ENCODE measurements around the gene RGS11.

The RGS11 gene

DNA sequence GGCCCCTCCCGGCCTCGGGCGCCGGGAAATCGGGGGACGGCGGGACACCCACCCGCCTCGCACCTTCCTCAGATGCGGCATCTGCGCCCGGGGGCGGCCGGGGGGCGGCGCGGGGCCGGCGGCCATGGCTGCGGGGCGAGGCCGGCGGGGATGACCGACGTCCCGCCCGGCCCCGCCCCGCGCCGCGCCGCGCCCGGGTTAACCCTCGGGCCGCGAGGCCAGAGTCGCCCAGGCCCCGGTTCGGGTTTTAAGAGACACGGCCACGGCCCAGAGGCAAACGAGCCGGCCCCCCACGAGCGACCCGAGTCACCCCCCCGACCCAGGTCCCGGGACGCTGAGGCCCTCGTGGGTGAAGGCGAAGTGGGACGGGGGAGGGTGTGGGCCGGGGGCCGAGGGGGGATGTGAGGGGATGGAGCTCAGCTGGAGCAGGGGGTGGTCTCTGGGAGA is at the start of gene RGS11:
Gene RGS11, minus strand, starts transcription at position 159 of the 447 bp plus-strand sequence. Its CDS starts 33 bp downstream, at position 126.
- no peak for FAIRE-seq

DNA sequence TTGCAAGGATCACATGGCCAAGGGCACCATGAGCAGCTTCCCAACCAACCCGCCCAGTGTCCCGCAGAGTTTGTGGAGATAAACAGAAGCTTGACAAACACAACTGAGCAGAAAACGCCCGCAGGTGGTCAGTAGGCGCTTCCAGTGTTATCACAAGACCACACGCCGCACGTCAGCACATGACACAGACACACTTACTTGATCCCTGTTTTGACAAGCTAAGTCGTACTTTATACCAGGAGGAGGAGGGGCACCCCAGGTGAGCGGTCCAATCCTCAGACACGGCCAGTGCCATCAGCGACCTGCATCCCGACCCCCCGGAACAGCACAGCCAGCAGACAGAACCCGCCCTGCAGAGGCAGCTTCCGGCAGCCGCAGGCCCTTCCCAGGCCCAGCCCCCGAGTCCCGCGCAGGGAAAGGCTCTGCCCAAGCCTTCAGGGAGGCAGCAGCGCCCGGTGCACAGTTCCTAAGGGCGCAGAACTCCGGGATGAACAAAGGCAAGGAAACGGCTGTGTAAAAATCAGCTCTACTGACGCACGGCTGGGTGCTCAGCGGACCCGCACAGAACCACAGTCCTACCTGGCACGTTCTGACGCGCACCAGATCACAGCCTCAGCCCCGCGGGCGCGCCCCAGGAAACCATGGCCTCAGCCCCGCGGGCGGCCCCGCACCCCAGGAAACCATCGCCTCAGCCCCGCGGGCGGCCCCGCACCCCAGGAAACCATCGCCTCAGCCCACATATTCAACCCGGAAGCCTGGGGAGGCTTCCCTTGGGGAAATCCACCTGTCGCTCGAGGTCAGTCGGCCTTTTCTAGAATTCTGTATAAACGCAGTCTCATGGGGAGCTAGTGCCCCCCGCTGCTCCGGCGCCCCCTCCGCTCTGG is 48.9 kb upstream of the RGS11 start:
- FAIRE-seq = no peak

DNA sequence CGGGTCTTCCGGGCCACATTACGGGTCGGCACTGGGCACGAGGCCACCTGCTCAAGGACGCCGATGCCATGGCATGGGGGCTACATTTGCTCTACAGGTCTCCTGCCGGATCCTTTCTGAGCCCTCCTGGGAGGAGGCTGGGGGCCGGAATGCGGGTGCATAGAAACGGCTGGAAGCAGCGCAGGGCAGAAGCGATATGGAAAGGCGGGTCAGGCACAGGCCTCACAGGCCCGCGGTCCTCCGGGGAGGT is 48.4 kb upstream of the RGS11 start:
- FAIRE-seq = no peak

DNA sequence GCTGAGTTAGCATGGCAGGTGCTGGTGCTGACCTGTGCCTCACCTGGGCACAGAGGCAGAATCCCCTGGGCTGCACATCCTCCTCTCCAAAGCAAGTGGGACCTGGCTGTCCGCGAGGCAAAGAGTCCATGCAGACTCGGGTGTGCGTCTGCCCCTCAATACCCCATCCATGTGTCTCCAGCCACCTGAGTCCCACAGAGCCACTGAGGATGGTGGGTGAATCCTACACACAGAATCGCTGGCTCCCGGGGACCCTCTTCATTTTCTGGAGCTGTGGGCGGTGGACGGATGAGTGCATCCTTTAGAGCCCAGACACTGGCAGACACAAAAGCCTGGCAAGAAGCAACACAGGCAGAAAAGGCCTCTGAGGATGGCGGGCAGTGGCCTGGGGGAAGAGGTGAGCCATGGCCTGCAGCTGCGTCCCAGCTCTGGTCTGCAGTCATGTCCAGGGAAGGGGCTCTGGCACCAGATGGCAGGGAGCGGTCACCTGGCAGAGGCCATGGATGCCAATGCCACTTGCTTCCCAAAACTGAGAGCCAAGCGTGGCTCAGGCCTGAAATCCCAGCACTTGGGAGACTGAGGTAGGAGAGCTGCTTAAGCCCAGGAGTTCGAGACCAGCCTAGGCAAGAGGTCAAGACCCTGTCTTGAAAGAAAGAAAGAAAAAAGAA is 46.9 kb upstream of the RGS11 start:
- no peak for FAIRE-seq

DNA sequence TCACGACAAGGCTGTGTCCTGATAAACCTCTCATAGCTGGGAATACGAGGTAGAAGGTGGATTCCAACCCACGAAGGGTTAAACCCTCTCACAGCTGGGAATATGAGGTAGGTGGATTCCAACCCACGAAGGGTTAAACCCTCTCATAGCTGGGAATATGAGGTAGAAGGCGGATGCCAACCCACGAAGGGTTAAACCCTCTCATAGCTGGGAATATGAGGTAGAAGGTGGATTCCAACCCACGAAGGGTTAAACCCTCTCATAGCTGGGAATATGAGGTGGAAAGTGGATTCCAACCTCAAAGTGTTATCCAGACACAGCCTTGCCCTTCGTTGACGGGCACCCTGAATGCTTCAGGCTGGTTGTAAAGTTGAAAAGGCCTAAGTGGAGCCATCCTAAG is 45.8 kb upstream of the RGS11 start:
- FAIRE-seq = no peak

DNA sequence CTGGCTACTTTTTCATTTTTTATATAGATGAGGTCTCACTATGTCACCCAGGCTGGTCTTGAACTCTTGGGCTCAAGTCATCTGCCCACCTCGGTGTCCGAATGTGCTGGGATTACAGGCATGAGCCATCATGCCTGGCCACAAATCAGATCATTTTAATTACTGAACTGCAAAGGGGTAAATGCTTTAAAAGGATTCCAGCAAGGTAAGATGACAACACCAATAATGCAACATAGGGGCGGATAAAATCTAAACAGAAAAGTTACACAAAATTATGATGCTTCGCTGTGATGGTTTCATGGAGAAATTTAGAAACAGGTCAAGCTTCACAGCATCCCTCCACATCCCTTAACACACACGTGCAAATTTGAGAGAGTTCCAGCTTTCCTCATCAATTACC is 44.5 kb upstream of the RGS11 start:
- no peak for FAIRE-seq

DNA sequence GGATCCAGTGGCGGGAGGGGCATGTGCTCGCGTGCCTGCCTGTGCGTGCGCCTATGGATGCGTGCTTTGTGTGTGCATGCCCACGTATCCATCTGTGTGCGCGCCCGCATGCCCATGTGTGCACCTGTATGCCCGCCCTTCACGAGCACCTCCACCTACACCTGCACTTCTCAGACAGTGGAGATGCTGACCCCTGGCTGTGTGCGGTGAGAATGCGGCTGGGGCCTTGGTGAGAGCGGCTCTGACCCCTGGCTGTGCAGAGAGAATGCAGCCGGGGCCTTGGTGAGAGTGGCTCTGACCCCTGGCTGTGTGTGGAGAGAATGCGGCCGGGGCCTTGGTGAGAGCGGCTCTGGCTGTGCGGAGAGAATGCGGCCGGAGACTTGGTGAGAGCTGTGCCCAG is 42.9 kb upstream of the RGS11 start:
- no peak for FAIRE-seq

DNA sequence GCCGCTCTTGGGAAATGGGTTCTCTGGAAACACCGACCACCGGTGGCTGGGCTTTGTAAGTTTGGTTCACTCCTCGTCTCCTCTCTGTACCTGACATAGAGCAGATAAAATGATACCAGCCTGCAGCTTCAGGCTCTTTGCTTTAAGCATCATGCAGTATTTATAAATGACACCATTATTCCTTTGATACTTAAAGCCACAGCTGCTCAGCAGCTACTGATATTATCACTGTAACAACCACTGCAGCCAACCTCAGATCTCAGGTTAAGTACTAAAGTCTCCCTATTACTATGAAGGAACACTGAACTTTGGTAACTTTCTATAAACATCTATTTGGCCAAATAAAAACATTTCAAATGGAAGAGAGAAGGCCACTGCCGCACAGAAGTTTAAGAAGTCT is 41.8 kb upstream of the RGS11 start:
- FAIRE-seq = no peak

GRCh38 chr16:316741-317464 is 41.2 kb upstream of the RGS11 start:
- no peak for FAIRE-seq

- no peak for FAIRE-seq
These were observed 39.1 kb upstream of the RGS11 start for GRCh38 chr16:314795-315299.

GRCh38 chr16:314351-314750 is 38.6 kb upstream of the RGS11 start:
- FAIRE-seq = no peak

DNA sequence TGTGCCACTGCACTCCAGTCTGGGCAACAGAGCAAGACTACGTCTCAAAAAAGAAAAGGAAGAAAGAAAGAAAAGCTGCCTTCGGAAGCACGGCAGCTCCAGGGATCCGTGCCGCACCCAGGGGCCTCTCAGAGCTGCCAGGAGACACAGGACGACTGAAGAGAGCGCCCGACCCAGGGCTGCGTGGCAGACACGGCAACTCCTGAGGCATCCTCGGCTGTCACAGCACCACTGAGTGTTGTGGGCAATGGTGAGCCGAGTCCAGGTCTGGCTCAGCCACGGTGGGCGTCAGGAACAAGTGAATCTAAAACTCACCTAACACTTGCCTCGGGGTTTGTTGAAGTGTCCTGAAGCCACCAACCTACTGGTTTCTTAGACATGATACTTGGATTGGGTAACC is 36.0 kb upstream of the RGS11 start:
- no peak for FAIRE-seq

DNA sequence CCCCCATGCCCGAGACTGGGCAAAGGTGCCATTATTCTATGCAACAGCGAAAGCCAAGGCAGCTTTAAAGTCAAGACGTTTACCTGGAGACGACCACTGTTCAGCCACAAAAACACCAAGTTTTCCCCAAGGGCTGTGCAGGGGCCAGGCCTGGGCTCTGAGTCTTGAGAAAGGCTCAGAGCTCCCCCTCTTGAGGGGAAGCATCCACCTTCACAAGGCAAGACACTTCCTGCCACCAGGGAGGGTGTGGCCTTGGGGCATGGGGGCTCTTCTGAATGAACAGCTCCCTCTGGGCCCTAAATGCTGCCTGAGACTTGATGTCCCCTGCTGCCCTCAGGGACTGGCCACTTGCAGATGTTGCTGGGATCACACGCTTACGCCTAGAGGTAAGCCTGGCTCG is 33.7 kb upstream of the RGS11 start:
- no peak for FAIRE-seq

DNA sequence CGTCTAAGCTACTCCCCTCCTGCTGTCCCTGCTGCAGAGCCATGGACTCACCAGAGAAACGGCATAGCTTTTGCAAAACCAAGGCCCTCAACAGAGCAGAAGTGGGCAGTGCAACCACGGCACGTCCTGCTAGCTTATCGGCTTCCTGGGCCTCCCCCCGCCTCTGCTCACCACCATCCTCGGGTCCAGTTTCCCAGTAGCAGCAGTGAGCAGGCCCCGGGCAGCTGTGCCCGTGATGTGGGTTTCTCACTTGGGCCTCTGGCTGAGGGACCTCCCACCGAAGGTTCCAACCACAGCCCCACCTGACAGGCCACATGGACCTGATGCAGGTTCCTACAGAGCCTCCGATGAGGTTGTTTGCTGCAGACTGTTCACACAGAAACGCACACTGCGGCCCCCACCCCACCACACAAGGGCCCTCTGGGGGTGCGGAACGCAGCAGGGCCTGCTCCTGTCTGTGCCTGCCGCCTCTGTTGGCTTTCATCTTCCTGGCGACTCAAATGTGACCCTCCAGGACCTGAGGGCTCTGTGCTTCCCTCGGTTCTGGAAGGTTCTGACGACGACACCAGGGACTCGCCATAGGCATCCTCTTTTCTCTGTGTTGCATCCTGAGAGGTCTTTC is 32.1 kb upstream of the RGS11 start:
- FAIRE-seq = no peak

- FAIRE-seq = no peak
These were observed 31.2 kb upstream of the RGS11 start for GRCh38 chr16:306911-307370.

- FAIRE-seq = no peak
These were observed 30.3 kb upstream of the RGS11 start for GRCh38 chr16:305916-306626.

- no peak for FAIRE-seq
These were observed 28.2 kb upstream of the RGS11 start for GRCh38 chr16:303760-304505.

DNA sequence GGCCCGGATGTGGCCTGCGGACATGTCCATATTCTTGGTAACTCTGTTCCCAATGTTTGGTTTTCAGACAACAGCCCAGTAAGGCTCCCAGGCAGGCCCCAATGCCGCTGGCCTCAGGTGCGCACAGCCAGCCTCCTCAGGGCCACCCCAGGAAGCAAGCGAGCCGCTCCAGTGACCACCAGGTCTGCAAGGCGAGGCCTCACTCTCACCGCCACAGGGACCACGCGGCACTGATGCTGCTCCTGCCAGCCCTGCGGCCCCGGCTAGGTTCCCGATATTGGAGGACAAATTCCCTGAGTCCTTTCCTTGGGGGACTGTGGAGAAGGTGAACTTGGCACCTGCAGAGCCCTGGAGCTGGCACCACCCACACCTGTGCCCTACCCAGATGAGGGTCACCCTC is 26.2 kb upstream of the RGS11 start:
- FAIRE-seq = no peak

DNA sequence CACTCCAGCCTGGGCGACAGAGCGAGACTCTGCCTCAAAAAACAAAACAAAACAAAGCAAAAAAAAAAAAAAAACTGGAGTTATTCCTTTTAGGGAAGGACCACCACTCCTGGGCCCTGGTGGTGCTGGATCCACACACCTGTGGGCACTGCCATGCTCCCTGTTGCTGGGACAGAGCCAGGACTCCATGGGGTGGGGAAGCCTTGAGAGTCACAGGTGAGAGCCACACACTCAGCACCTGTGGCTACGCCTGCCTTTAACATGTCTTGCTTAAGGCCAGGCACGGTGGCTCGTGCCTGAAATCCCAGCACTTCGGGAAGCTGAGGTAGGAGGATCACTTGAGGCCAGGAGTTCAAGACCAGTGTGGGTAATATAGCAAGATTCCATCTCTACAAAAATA is 25.5 kb upstream of the RGS11 start:
- no peak for FAIRE-seq

GRCh38 chr16:297832-298231 is 22.1 kb upstream of the RGS11 start:
- no peak for FAIRE-seq

GRCh38 chr16:296806-297510 is 21.2 kb upstream of the RGS11 start:
- FAIRE-seq = no peak
